ENCODE results near the gene DIP2A.

DNA sequence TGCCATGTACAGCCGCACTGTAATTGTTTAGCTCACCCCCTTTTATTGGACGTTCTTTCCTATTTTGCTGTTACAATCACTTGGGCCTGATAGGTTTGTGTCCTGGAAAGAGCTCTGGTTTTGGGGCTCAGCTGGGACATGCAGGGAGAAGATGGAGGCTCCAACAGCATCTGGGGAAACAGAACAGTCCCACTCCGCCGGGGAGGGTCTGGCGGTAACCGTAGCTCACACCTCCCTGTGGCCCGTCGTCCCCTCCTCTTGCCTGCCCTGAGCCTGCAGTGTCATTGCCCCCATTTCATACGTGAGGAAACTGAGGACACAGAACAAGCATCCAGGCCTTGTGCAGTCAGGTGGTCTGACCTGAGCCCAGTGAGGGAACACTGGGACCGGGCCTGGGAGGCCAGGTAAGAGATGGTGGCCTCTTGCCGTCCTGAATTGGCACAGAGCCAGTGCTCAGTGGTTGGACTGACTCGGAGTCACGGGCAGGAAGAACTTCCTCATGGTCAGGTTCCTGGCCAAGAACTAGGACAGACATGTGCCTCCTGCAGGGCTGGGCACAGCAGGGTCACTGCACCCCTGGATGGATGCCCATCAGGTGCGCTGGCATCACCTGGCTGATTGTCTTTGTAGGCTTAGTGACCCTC lies 104.4 kb downstream of the DIP2A start:
- TF ChIP-seq, protein P1, sequence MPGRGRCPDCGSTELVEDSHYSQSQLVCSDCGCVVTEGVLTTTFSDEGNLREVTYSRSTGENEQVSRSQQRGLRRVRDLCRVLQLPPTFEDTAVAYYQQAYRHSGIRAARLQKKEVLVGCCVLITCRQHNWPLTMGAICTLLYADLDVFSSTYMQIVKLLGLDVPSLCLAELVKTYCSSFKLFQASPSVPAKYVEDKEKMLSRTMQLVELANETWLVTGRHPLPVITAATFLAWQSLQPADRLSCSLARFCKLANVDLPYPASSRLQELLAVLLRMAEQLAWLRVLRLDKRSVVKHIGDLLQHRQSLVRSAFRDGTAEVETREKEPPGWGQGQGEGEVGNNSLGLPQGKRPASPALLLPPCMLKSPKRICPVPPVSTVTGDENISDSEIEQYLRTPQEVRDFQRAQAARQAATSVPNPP (CRISPR knock-in tag; IDR thresholded peaks at IDR 0.05), result no peak
- TF ChIP-seq ESRRA (CRISPR knock-in tag; IDR thresholded peaks at IDR 0.05; ENCODE audit: low read depth), result no peak
- TF ChIP-seq TAF1 (CRISPR knock-in tag; IDR thresholded peaks at IDR 0.05), result no peak
- TF ChIP-seq ZBTB7A (CRISPR knock-in tag; IDR thresholded peaks at IDR 0.05), result no peak
- TF ChIP-seq TAF15 (IDR thresholded peaks at IDR 0.05; ENCODE audit: low read depth, low read length, poor library complexity, severe bottlenecking), result no peak
- no peak for TF ChIP-seq POLR2AphosphoS5 (IDR thresholded peaks at IDR 0.05; ENCODE audit: low read depth, low read length)
- TF ChIP-seq ARID2 (CRISPR knock-in tag; IDR thresholded peaks at IDR 0.05; ENCODE audit: borderline replicate concordance), result no peak
- TF ChIP-seq ZBTB2 (CRISPR knock-in tag; IDR thresholded peaks at IDR 0.05; ENCODE audit: low read depth), result no peak

All from HepG2 (cell line).